AG09309 (cell line): ENCODE data around the gene ATOH8.

Experiments
- DNase-seq: peaks from one replicate; pipeline ENCODE4 v3.0.0-alpha.2; 2010; ENCODE audit warnings: low read depth
- H3K4me3 ChIP-seq: 2 replicates; pipeline ENCODE4 v1.5.1; 2011; ENCODE audit warnings: mild to moderate bottlenecking, low read depth, low read length, moderate library complexity; ENCODE audit not compliant: control insufficient read depth
- CTCF ChIP-seq: IDR thresholded peaks from 2 replicates; pipeline ENCODE4 v1.5.1; 2011; ENCODE audit warnings: mild to moderate bottlenecking, low read depth, low read length, inconsistent platforms; ENCODE audit not compliant: insufficient read depth, control insufficient read depth; ENCODE audit errors: missing control alignments

The ATOH8 gene

GRCh38 chr2:85718885-85719492, 34.8 kb upstream of the ATOH8 start:
- H3K4me3 ChIP-seq: no peak overlapping the region
- TF ChIP-seq CTCF: no peak
- no peak for DNase-seq

GRCh38 chr2:85719609-85720240, 34.1 kb upstream of the ATOH8 start:
- no peak for TF ChIP-seq CTCF
- no peak for DNase-seq

GRCh38 chr2:85720533-85720932, 33.3 kb upstream of the ATOH8 start:
- TF ChIP-seq CTCF: no peak

More at GRCh38 chr2:85719609-85720240, 34.1 kb upstream of the ATOH8 start:
- H3K4me3 ChIP-seq: no peak overlapping the region

GRCh38 chr2:85721641-85722040, 32.1 kb upstream of the ATOH8 start:
- no peak for DNase-seq
- no peak for TF ChIP-seq CTCF
- no peak overlapping the region for H3K4me3 ChIP-seq

More at GRCh38 chr2:85720533-85720932, 33.3 kb upstream of the ATOH8 start:
- H3K4me3 ChIP-seq: no peak overlapping the region
- DNase-seq: no peak

- no peak for TF ChIP-seq CTCF
- no peak overlapping the region for H3K4me3 ChIP-seq
- no peak for DNase-seq
Observed at GRCh38 chr2:85722519-85722918, 31.3 kb upstream of the ATOH8 start.

GRCh38 chr2:85723707-85724360, 30.0 kb upstream of the ATOH8 start:
- no peak overlapping the region for H3K4me3 ChIP-seq
- no peak for TF ChIP-seq CTCF
- no peak for DNase-seq
